ENCODE data around the gene LIN7B. TPM values are rescaled to one million over a fixed set of nuclear protein-coding genes. Genes with fewer than 3 reads are reported as not detected.

The LIN7B gene
- total and polyA plus RNA-seq, 9 of the 15 experiments (the other 6 are each of a cell fraction or from before 2014, with no cell fraction given): 0.89 to 15.7 (median 4.0) TPM

GRCh38 chr19:49145573-49146407 is 31.6 kb downstream of the LIN7B start (continued):
- TF ChIP-seq SIX5 (IDR thresholded peaks at IDR 0.05; ENCODE audit: borderline replicate concordance in 1 of 2, insufficient read depth in 1 of 2, low read depth in 1 of 2, low read length in 2 of 2): peak in 1 of 2 experiments; percentile 17; a peak in 2 of 4 replicates
- no peak for TF ChIP-seq ZNF717 (CRISPR knock-in tag; IDR thresholded peaks at IDR 0.05)
- TF ChIP-seq RNF2 (IDR thresholded peaks at IDR 0.05): no peak
- TF ChIP-seq POLR2G (IDR thresholded peaks at IDR 0.05; ENCODE audit: low read depth, low read length): peak; percentile 48
- peak in 1 of 2 experiments; percentile 86; a peak in 2 of 4 replicates for TF ChIP-seq BCLAF1 (IDR thresholded peaks at IDR 0.05; ENCODE audit: borderline replicate concordance in 1 of 2, control insufficient read depth in 1 of 2, low read depth in 2 of 2, low read length in 1 of 2)
- TF ChIP-seq USF1 (CRISPR knock-in tag; IDR thresholded peaks at IDR 0.05): no peak
- no peak for TF ChIP-seq MYNN (IDR thresholded peaks at IDR 0.05)
- no peak for TF ChIP-seq MYNN (CRISPR knock-in tag; IDR thresholded peaks at IDR 0.05)
- no peak for TF ChIP-seq XRCC3 (IDR thresholded peaks at IDR 0.05)
- no peak for TF ChIP-seq MAFG (tag; conservative IDR thresholded peaks at IDR 0.05)
- TF ChIP-seq, protein P1, sequence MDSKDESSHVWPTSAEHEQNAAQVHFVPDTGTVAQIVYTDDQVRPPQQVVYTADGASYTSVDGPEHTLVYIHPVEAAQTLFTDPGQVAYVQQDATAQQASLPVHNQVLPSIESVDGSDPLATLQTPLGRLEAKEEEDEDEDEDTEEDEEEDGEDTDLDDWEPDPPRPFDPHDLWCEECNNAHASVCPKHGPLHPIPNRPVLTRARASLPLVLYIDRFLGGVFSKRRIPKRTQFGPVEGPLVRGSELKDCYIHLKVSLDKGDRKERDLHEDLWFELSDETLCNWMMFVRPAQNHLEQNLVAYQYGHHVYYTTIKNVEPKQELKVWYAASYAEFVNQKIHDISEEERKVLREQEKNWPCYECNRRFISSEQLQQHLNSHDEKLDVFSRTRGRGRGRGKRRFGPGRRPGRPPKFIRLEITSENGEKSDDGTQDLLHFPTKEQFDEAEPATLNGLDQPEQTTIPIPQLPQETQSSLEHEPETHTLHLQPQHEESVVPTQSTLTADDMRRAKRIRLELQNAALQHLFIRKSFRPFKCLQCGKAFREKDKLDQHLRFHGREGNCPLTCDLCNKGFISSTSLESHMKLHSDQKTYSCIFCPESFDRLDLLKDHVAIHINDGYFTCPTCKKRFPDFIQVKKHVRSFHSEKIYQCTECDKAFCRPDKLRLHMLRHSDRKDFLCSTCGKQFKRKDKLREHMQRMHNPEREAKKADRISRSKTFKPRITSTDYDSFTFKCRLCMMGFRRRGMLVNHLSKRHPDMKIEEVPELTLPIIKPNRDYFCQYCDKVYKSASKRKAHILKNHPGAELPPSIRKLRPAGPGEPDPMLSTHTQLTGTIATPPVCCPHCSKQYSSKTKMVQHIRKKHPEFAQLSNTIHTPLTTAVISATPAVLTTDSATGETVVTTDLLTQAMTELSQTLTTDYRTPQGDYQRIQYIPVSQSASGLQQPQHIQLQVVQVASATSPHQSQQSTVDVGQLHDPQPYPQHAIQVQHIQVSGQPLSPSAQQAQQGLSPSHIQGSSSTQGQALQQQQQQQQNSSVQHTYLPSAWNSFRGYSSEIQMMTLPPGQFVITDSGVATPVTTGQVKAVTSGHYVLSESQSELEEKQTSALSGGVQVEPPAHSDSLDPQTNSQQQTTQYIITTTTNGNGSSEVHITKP (IDR thresholded peaks at IDR 0.05; ENCODE audit: partially characterized antibody): peak; percentile 99
- peak; percentile 87 for TF ChIP-seq EP400 (IDR thresholded peaks at IDR 0.05)
